HG03469 (cell line): Measurements from ENCODE around the gene MACROD2.
"Not testable (repeated sequence)": the region's sequence is repeated elsewhere in the genome, so short reads cannot be mapped to it uniquely, and the experiment has no call there.

Experiments
- ATAC-seq: cut with Tn5 transposase; IDR thresholded peaks from one replicate; pipeline ENCODE4 v1.9.1; 2021; ENCODE audit warnings: mild to moderate bottlenecking, moderate library complexity, moderate number of reproducible peaks; ENCODE audit not compliant: unreplicated experiment

The MACROD2 gene

DNA sequence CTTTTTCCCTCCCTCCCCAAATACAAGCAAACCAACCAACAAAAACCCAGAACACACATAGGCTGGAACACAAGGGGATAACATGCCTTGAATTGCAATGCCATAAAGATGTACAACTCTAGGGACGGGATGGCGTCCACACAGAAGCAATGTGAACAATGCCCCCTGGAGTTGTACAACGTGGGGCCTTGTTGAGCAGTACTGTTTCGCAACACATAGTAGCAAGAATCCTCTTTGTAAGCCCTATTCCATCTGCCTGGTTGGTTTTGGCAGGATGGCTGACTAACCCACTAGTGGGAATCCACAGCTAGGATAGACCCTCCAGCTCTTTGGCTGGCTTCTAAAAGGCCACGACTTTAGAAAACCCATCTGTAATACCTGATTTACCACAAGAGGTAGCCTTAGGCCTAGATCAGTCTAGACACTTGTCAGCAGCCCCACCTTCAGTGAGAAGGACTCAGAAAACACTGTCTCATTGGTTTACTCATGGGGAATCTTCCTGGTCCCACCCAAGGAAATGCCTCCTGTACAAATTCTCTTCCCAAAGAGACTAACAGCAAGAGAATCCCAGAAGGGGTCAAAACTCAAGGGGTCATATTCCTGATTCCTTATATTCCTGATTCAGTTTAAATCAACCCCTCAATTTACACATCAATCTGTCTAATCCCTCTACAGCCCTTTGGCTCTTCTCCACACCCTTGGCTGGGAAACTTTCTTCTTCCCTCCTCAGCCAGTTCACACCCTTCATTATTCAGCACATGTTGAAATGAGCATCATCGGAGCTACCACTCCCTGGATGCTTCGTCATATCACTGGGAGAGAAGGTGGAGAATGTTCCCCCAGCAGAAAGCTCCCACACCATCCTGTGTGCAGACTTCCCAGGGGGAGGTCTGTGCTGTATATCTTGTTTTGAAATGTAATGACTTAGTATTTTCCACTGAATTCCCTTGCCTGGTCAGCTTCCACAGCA is 964.5 kb downstream of the MACROD2 start:
- no peak for ATAC-seq

DNA sequence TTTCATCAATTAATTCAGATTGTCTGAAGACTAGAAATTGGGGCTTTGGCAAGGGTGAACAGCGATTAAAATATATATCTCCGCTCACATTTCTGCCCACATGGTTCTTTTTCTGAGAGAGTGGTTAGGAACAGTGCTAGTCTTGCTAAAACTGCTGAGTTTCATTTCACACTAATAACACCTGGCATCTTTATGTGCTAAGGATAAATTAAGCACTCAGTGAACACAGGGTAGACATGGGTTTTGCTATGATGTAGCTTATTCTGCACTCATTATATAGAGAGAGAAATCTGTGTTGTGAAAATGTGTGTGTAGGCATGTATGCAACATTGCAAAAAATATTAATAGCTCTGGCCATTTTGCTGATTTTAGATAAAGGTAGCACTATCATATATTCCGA is 965.5 kb downstream of the MACROD2 start:
- no peak for ATAC-seq

- no peak for ATAC-seq
These were observed 967.9 kb downstream of the MACROD2 start for GRCh38 chr20:14963262-14963663.

- ATAC-seq = no peak
These were observed 970.9 kb downstream of the MACROD2 start for GRCh38 chr20:14966203-14966602.

DNA sequence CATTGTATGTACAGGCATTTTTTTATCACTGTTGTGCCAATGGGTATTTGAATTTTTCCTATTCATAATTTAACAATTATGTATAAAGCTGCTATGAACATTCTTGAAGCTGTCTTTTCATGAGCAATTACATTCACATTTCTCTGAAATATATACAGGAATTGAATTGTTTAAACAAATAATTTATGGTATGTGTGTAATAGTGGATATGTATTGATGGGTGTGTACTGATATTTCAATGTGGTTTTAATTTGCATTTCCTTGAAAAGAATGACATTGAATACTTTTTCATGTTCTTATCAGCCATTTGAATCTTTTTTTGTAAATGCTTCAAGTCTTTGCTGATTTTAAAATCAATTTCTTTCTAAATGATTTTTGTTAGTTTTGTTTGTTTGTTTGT is 971.5 kb downstream of the MACROD2 start:
- ATAC-seq = no peak

DNA sequence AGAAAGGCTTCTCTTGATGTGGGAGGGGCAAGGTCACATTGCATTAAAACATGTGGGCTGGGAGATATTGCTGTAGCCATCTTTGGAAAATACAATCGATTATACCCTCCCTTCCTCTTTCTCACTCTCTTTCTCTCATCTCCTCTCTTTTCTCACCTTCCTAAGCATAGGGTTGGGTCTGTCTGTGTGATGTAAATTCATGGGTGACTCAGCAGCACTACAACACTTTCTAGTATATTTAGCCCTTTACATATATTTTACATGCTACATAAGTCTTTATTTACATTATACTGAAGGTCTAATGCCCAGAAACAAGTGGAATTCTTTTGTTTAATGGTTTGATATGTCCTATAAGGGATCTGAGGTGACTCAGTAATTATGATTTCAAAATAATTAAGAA is 976.9 kb downstream of the MACROD2 start:
- ATAC-seq = no peak

DNA sequence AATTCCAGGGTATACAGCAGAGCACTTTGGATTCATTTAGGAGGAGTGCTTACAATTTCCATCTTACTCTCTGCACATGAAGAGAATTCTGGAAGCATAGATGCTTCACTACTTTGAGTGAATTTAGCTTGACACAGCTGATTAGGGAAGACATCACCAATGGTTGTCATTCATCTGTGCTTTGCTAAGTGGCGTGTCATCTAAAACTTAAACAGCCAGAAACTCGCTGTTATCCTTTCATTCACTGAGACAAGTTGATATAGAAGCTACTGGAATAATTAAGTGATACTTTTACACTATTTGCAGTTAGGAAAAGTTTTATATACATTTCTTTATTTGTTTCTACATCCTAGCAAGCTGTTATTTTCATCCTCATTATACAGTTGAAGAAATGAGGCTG is 977.4 kb downstream of the MACROD2 start:
- no peak for ATAC-seq

DNA sequence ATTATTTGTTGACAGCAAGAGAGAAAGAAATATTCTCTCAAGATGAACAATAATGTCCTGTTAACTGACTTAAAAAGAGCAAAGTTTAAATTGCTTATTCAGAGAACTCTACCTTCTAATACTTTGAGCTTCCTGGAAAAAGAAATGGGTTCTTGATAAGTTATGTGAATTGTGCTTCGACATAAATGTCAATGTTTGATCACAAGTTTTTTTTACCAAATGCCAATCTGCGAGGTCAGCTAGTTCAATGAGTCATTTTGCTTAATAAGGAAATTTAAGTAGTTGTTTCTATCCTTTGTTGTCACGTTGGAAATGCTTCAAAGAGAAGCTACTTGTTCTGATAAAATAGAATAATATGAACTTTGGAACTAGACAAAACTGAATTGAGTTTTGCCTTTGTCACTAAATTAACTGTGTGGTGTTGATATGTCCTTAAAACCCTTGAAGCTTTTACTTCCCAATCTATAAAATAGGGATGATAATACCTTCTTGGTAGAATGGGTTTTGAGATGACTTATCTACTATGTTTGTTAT is 984.2 kb downstream of the MACROD2 start:
- ATAC-seq = no peak

GRCh38 chr20:14981486-14981885 is 986.2 kb downstream of the MACROD2 start:
- not testable (repeated sequence) for ATAC-seq

GRCh38 chr20:14982324-14982723 is 987.0 kb downstream of the MACROD2 start:
- not testable (repeated sequence) for ATAC-seq

DNA sequence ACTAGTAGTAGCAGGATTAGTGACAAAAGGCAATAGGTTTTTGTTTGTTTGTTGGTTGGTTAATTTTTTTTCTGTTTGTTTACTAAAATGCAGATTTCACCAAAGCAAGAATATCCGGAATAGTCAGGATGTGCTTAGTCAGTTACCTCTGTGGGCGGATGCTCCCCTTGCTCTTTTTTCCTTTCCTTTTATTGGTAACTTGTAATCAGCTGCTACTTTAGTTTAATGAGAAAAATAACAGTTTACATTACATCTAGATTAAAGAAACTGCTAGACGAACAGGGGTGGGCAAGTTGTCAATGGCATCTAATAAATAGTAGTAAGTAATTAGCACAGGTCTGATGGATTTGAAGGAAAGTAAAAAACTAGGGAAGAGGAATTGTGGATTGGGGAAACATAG is 989.0 kb downstream of the MACROD2 start:
- no peak for ATAC-seq

- ATAC-seq = no peak
These were observed 989.7 kb downstream of the MACROD2 start for GRCh38 chr20:14984768-14985622.

GRCh38 chr20:14986026-14986655 is 990.8 kb downstream of the MACROD2 start:
- ATAC-seq = no peak

GRCh38 chr20:14986656-14987055 is 991.3 kb downstream of the MACROD2 start:
- ATAC-seq = no peak

- no peak for ATAC-seq
These were observed 994.4 kb downstream of the MACROD2 start for GRCh38 chr20:14989535-14990290.

- ATAC-seq = no peak
These were observed 995.7 kb downstream of the MACROD2 start for GRCh38 chr20:14991023-14991422.

DNA sequence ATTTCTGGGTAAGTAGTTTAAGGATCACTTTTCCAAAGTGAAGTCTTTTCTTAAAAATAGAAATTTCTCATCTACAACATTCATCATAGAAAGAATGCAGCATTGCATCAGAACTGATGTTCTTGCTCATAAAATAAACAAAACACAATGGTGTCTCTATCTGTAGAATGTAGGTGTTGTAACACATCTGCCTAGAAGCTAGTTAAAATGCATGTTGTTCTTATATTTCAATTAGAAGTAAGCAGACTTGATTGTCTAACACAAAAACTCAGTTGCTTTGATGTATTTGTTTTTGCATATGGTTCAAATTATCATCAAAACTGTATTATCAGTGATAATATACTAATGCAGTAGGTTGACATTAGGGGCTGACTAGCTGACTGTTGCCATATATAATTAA is 996.8 kb downstream of the MACROD2 start:
- no peak for ATAC-seq

DNA sequence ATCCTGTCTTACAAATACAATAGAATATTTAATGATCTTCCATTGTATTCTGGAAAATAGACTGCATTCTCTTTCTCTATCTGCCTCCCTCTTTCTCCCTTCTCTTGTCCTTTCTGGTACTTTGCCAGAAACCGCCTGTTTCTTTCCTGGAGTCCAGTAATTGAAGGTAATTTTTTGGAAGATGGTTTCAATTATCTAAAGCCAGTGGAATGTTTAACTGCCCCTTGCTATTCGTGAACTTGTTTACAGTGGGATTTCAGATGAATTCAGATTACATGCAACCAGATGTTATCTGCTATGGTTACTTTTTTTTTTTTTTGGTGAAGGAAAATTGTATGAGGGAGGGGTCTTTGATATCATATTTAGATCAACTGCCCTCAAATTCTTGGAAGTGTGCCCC is 997.6 kb downstream of the MACROD2 start:
- ATAC-seq = no peak

- no peak for ATAC-seq
These were observed 1001.8 kb downstream of the MACROD2 start for GRCh38 chr20:14996883-14997672.
